Effector CD8-positive, alpha-beta T cell (primary cell): ENCODE data around the gene VEGFC.

Source experiments
- DNase-seq: peaks from one replicate; lab custom pipeline; 2025; lab: John Stamatoyannopoulos, UW
- total RNA-seq, 4 experiments: gene quantifications; one replicate each; lab custom pipeline; 2026; lab: John Stamatoyannopoulos, UW

Gene VEGFC, protein sequence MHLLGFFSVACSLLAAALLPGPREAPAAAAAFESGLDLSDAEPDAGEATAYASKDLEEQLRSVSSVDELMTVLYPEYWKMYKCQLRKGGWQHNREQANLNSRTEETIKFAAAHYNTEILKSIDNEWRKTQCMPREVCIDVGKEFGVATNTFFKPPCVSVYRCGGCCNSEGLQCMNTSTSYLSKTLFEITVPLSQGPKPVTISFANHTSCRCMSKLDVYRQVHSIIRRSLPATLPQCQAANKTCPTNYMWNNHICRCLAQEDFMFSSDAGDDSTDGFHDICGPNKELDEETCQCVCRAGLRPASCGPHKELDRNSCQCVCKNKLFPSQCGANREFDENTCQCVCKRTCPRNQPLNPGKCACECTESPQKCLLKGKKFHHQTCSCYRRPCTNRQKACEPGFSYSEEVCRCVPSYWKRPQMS
- 0 reads per million in 4 experiments for total RNA-seq

- no peak for DNase-seq
Observed at GRCh38 chr4:176792326-176793059, at the start of gene VEGFC. VEGFC (minus strand) TSS chr4:176792922; CDS start chr4:176792311, 611 bp downstream.

DNA sequence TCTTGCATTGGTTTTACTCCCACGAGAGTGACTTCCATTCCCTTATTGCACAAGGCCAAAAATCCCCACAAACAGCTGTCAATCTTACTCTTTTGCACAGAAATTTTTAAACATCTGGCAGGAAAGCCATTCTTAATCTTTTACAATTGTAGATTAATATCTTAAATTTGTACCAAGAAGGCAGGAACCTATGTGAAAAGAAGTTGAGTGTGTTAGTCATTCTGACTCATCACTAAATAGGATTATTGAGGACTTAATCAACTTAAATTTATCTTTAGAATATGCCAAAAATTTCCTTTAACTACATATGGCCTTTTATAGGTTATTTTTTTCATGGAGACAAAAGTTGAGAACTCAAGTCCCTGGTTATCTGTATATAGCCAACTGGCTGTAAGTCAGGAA is 49.0 kb upstream of the VEGFC start:
- no peak for DNase-seq

- no peak for DNase-seq
Observed at GRCh38 chr4:176840166-176840565, 47.4 kb upstream of the VEGFC start.

DNA sequence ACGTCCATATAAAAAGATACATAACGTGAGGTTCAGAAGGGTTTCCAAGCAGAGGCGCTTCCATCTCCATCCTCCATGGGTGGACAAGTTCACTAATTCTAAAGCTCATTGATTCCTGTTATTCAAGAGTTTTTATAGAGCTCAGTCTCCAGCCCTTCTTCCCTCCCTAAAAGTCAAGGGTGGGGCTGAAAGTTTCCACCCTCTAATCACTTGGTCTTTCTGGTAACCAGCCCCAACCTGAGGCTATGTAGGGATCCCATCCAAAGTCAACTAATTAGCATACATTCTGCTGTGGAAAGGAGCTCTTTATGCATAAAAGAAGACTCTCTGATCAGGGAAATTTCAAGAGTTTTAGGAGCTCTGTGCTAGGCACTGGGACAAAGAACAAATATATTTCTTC is 46.9 kb upstream of the VEGFC start:
- no peak for DNase-seq

- DNase-seq: no peak
Observed at GRCh38 chr4:176838601-176839433, 46.1 kb upstream of the VEGFC start.

DNA sequence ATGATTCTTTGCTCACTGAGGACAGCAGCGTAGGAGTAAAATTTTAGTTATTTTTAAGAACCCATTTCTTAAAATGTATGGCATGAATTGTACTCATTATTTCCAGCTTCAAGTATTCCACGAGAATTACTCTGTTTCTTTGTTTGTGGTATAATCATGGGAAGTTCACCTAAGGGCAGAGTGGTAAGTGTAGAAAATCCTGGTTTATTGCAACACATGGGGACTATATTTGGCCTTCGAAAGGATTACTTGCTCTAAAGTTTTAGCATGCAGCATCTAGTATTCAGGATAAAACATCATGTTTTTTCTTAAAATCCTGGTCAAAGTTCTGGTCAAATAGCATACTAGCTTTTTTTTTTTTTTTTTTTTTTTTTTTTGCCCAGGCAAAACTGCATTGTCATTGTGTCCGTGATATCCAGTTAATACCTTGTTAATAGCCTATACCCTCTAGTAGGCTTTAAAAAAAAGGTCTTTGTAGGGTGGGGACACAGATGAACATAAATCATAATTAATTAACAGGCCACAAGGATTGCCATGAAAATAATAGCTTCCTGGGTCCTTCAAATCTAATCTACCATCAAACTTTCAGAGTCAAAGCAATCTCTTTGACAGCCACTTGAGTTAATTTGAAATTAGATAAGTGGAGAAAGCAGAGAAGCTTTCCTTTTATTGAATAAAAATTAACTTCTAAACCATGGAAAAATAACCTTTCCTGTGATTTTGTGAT is 44.6 kb upstream of the VEGFC start:
- DNase-seq: no peak

- DNase-seq: no peak
Observed at GRCh38 chr4:176834531-176834930, 41.8 kb upstream of the VEGFC start.

DNA sequence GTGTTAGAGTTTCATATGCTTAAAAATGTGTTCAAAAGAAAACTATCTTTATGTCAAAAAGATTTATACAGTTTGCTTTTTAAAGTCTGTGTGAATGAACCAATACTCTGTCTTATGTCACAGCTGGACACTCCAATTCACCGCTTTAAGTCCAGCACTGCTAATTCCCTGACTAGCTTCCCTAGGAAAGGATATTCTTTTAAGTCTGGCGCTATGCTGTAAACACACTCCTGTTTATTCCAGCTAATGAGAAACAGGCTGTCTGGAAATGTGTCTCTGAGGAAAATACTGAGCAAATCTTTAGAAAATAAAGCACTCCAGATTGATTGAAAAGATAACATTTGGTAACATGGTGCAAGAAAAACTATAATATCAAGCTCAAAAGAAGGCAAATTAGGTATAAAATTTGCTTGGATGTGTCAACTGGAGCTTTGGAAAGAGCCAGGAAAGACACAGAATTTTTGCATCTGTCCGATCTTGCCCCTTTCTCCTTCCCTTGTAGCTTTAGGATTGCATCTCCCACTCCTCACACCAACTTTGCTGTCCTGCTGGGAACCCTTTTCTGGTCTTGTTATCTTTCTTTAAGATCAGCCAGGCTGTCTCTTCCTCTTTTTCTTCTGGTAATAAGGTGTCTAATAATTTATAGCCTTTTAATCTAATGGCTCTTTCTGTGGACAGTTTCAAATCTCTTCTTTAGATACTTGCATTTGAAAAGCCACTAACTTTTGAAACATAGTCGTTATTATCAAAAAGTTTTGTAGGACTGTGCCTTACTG is 40.9 kb upstream of the VEGFC start:
- DNase-seq: no peak

DNA sequence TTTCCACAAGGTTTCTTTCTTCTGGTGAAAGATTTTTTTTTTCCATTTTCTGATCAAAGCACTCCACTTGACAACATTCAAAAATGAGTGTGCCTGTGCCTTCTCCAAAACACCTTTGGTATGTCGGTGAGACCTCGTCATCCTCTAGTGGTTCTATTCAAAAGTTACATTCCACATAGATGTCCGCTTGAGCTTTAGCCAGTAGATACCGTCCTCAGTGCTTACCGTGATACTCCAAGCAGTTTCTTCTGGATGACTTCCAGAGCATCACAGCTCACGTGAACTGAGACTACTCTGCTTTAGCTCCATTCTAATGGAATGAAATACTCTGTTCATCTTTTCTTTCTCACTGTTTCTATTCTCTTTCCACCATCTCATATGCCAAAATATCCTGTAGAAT is 38.2 kb upstream of the VEGFC start:
- DNase-seq: no peak

DNA sequence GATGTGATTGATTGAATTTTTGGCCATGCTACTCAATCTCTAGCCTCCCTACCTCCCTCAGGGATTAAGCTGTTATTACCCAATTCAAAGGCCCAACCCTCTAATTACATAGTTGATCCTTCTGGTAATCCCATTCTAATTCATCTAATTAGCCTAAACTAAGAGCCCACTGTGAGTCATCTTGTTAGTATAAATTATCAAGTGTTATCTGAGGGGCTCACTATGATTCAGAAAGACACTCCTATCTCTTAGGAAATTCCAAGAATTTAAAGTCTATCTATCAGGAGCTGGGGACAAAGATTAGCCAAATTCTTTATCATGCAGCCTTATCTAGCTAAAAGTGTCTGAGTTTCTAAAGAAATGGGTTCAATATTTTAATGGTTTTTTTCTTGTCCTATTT is 32.9 kb upstream of the VEGFC start:
- DNase-seq: no peak

DNA sequence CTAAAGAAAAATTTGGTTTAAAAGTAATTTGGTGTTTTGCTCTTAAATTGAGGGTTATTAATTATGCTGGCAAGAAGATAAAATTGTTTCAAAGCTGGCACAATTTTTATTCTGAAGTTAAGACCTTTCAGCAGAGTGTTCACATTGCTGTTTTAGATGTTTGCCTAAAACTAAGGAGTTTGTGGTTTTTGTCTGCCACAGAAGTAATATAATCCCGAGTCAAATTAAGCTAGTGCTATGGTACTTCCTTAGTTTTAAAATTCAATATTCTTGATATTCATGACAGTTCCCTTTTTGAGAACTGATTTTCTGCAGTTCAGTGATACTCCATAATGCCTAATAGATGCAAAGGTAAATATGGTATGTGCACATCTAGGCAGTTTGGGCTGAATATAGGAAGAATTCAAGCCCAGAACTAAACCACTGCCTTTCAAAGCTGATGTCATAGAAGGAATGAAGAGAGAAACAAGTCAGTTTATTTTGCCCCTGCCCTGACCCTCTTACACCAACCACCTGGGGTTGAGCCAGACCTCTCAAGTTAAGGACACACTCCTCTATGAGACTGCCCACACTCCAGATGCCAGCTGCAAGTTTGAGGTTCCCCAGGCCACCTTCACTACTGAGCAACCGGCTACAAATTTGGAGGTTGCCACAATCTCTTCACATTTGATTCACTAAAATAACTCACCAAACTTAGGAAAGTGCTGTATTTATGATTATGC is 32.1 kb upstream of the VEGFC start:
- DNase-seq: no peak

DNA sequence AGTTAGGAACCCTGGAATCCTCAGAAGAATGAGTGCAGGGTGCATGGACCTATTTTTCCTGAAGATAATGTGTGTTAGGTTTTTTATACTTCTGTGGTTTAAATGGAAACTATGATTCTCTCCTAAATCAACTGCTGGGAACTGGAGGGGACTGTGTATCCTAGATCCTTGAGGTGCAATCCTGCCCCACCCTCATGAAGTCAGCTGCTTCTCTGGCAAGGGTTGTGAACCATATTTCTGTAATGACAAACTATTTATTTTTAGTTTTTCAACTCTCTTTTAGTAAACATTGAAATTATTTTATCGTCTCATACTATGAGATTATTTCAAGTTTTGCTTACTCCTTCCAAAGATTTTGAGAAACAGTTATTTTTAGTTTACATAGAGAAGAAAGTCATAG is 25.8 kb upstream of the VEGFC start:
- DNase-seq: no peak

DNA sequence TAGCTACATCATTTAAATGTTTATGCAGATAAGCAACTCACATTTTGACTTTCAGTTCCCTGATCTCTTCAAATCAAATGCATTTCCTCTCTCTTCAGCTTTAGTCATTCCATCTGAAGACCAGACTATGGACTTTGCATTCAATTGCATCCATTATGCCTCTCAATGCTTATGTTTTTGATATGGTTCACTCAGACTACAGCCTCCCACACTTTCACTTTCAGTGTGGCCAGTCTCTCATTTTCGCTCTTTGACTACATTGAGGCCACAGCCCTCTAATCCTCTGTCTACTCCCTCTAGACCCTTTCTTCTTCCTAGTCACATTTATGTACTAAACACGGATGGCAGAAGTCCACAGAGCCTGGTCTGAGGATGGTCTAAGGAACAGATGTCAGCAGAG is 24.5 kb upstream of the VEGFC start:
- DNase-seq: no peak

GRCh38 chr4:176814770-176815169 is 22.0 kb upstream of the VEGFC start:
- DNase-seq: no peak

- no peak for DNase-seq
Observed at GRCh38 chr4:176810481-176811249, 17.9 kb upstream of the VEGFC start.

GRCh38 chr4:176806778-176807375 is 14.2 kb upstream of the VEGFC start:
- no peak for DNase-seq

GRCh38 chr4:176805155-176805554 is 12.4 kb upstream of the VEGFC start:
- no peak for DNase-seq

GRCh38 chr4:176800891-176801534 is 8.3 kb upstream of the VEGFC start:
- no peak for DNase-seq
